Stomach (tissue), 9 donors: ENCODE measurements around the gene DNAJC22. TPM values are rescaled to one million over a fixed set of nuclear protein-coding genes. Genes with fewer than 3 reads are reported as not detected.

Source experiments
- DNase-seq, 2 donors: peaks; one replicate each; pipeline versions ENCODE4 v3.0.0 to v3.0.0-alpha.2; 2013 to 2019
- H3K27ac ChIP-seq, 5 donors: fragments of 200-600 bp in 4 of 5; sonication (generic) in 4 of 5; one replicate each; pipeline ENCODE4 v1.5.1; 2013 to 2019; ENCODE audit warnings: mild to moderate bottlenecking in 1 of 5, moderate library complexity in 1 of 5
- H3K27me3 ChIP-seq, 3 donors: fragments of 200-600 bp; sonication (generic); one replicate each; pipeline ENCODE4 v1.5.1; 2017 to 2019; ENCODE audit warnings: mixed run types in 1 of 3
- H3K36me3 ChIP-seq, 4 donors: fragments of 200-600 bp; sonication (generic); 1 replicate in 3 of 4; 2 replicates in 1 of 4; pipeline ENCODE4 v1.5.1; 2016 to 2019
- H3K4me1 ChIP-seq, 4 donors: fragments of 200-600 bp; sonication (generic); one replicate each; pipeline ENCODE4 v1.5.1; 2016 to 2019
- H3K4me3 ChIP-seq, 4 donors: fragments of 200-600 bp; sonication (generic) in 3 of 4; one replicate each; pipeline ENCODE4 v1.5.1; 2016 to 2019; ENCODE audit warnings: mild to moderate bottlenecking in 1 of 4
- H3K9me3 ChIP-seq, 4 donors: fragments of 200-600 bp; sonication (generic); one replicate each; pipeline ENCODE4 v1.5.1; 2016 to 2019
- CTCF ChIP-seq, 7 experiments: fragments of 450-650 bp in 4 of 7; fragments of 200-600 bp in 3 of 7; sonication (generic) in 3 of 7; IDR thresholded peaks; one replicate each; pipeline ENCODE4 v1.5.1; 2016 to 2019; ENCODE audit warnings: antibody characterized with exemption in 7 of 7, control low read depth in 2 of 7, mild to moderate bottlenecking in 1 of 7
- EP300 ChIP-seq: sonication (generic); formaldehyde crosslinking; IDR thresholded peaks from one replicate; pipeline ENCODE4 v1.6.1; 2017; ENCODE audit warnings: antibody characterized with exemption
- POLR2A ChIP-seq, 4 donors: fragments of 450-650 bp; IDR thresholded peaks; one replicate each; pipeline ENCODE4 v1.6.1; 2016; ENCODE audit warnings: antibody characterized with exemption in 4 of 4, control low read depth in 2 of 4, mild to moderate bottlenecking in 1 of 4, moderate library complexity in 1 of 4
- POLR2AphosphoS5 ChIP-seq, 3 donors: sonication (generic); formaldehyde crosslinking; IDR thresholded peaks; one replicate each; pipeline ENCODE4 v1.6.1; 2016; ENCODE audit warnings: antibody characterized with exemption in 3 of 3
- WGBS, 5 donors: extraction: QIAGEN DNeasy Blood & Tissue Kit in 3 of 5; methylation state at CpG; one replicate each; pipeline versions ENCODE4 v1.1.5 to v1.1.7; 2013 to 2018; 5-methylcytosine and 5-hydroxymethylcytosine counted together
- intact Hi-C: fragments of 100-400 bp; cut with DNase I; formaldehyde crosslinking; loops from one replicate; pipeline ENCODE4 v1.15.1; 2023; ENCODE audit warnings: low total_unique reads
- polyA plus RNA-seq, 3 donors: library from polyadenylated mRNA; stranded (reverse); fragments of 200-250 nt; gene quantifications; one replicate each; pipeline ENCODE4 v1.2.3, GENCODE V29; 2013
- total RNA-seq, 5 donors: library from RNA; depleted of rRNA; stranded (reverse); fragments of >200 nt; gene quantifications; one replicate each; pipeline versions ENCODE4 v1.1.0 to v1.2.3, GENCODE V29; 2014 to 2016
- donor health status: healthy with polysubstance abuse.
- donor health status: Bipolar disorder and iron deficiency.
- donor health status: healthy.

The DNAJC22 gene
- total and polyA plus RNA-seq, 8 donors: 1.5 to 54.7 (median 3.1) TPM; not detected in 1

GRCh38 chr12:49339464-49339861 is 7.2 kb upstream of the DNAJC22 start:
- 26 to 51% (median 34%) methylated on average over 5 of the region's 5 CpGs for WGBS, 5 donors
- intact Hi-C loops: loop anchor here (5.0 kb wide), 1 partner anchor 52 kb away; no protein-coding TSS in a partner anchor

GRCh38 chr12:49340095-49340870 is 6.4 kb upstream of the DNAJC22 start:
- H3K27ac ChIP-seq: no peak overlapping the region
- DNase-seq: peak in 1 of 2 donors; percentile 7
- TF ChIP-seq POLR2A (IDR thresholded peaks at IDR 0.05) (no peak), CTCF (IDR thresholded peaks at IDR 0.05) (no peak), POLR2AphosphoS5 (IDR thresholded peaks at IDR 0.05) (no peak), EP300 (no peak)
- H3K9me3 ChIP-seq: no peaks in the 10 kb centered on the region
- H3K4me3 ChIP-seq: no peak overlapping the region
- 69 to 79% (median 75%) methylated on average over 6 of the region's 6 CpGs for WGBS, 5 donors
- peaks cover 8 to 98% (median 41%) of the 10 kb centered on the region in 3 donors for H3K27me3 ChIP-seq
- H3K36me3 ChIP-seq: no peaks in the 10 kb centered on the region
- H3K4me1 ChIP-seq: peaks cover 35 to 46% (median 40%) of the 10 kb centered on the region in 4 donors
- intact Hi-C loops: no loop called here

More at GRCh38 chr12:49339464-49339861, 7.2 kb upstream of the DNAJC22 start:
- no peak for TF ChIP-seq POLR2A (IDR thresholded peaks at IDR 0.05)
- TF ChIP-seq EP300: no peak
- no peak for TF ChIP-seq POLR2AphosphoS5 (IDR thresholded peaks at IDR 0.05)
- no peak for TF ChIP-seq CTCF (IDR thresholded peaks at IDR 0.05)
- H3K4me3 ChIP-seq: no peak overlapping the region
- H3K36me3 ChIP-seq: no peaks in the 10 kb centered on the region
- peak; percentile 59 to 67 for DNase-seq
- H3K4me1 ChIP-seq: peaks cover 28 to 40% (median 35%) of the 10 kb centered on the region in 4 donors
- H3K27me3 ChIP-seq: peaks cover 8 to 98% (median 41%) of the 10 kb centered on the region in 3 donors
- no peak overlapping the region for H3K27ac ChIP-seq
- H3K9me3 ChIP-seq: no peaks in the 10 kb centered on the region

- peak; percentile 22 to 24 for DNase-seq
- Histone ChIP-seq H3K36me3 (no peaks in the 10 kb centered on the region), H3K9me3 (no peaks in the 10 kb centered on the region), H3K27ac (no peak overlapping the region), H3K4me3 (no peak overlapping the region), H3K27me3 (peaks cover 5 to 98% (median 41%) of the 10 kb centered on the region in 3 donors), H3K4me1 (peaks cover 44 to 53% (median 47%) of the 10 kb centered on the region in 4 donors)
- intact Hi-C loops: no loop called here
- 51 to 67% (median 58%) methylated on average over 14 of the region's 14 CpGs for WGBS, 5 donors
- TF ChIP-seq POLR2AphosphoS5 (IDR thresholded peaks at IDR 0.05) (no peak), POLR2A (IDR thresholded peaks at IDR 0.05) (no peak), EP300 (no peak), CTCF (IDR thresholded peaks at IDR 0.05) (no peak)
Measured at GRCh38 chr12:49340971-49341776, 5.5 kb upstream of the DNAJC22 start.

- DNase-seq: no peak
- Histone ChIP-seq H3K4me1 (peaks cover 44 to 53% (median 49%) of the 10 kb centered on the region in 4 donors), H3K27ac (no peak overlapping the region), H3K27me3 (peaks cover 7 to 98% (median 41%) of the 10 kb centered on the region in 3 donors), H3K9me3 (no peaks in the 10 kb centered on the region), H3K36me3 (no peaks in the 10 kb centered on the region), H3K4me3 (peak overlapping the region in 3 of 4 donors; percentile 44 to 57 (median 49))
- WGBS, 5 donors: 43 to 75% (median 61%) methylated on average over 10 to 21 of the region's 21 CpGs
- no peak for TF ChIP-seq POLR2A (IDR thresholded peaks at IDR 0.05)
- no peak for TF ChIP-seq CTCF (IDR thresholded peaks at IDR 0.05)
- TF ChIP-seq POLR2AphosphoS5 (IDR thresholded peaks at IDR 0.05): no peak
- TF ChIP-seq EP300: no peak
- intact Hi-C loops: no loop called here
Measured at GRCh38 chr12:49341777-49342065, 5.0 kb upstream of the DNAJC22 start.
